HCT116 (cell line): ENCODE measurements around the gene ARCN1. TPM values are rescaled to one million over a fixed set of nuclear protein-coding genes. Genes with fewer than 3 reads are reported as not detected.

Source experiments
- ATAC-seq: fragments of 200-7000 bp; cut with Tn5 transposase; 2 replicates; pipeline ENCODE4 v1.9.1; 2020; ENCODE audit warnings: mild to moderate bottlenecking, moderate library complexity
- BruUV-seq: library from RNA; stranded (reverse); fragments of 400-500 nt; replicated peaks from 2 replicates; lab custom pipeline; 2021; lab: Mats Ljungman, UMichigan
- CTCF ChIA-PET: fragments of 300-600 bp; sonication (Branson Sonifier 250); formaldehyde crosslinking; loops from one replicate; lab custom pipeline; 2021; ENCODE audit warnings: antibody characterized with exemption; lab: Charles Lee
- POLR2A ChIA-PET: fragments of 300-600, 350-600 bp; sonication (Branson Sonifier 250); formaldehyde crosslinking; loops from one replicate; lab custom pipeline; 2021; ENCODE audit warnings: antibody characterized with exemption; lab: Charles Lee
- RAD21 ChIA-PET, 2 experiments: fragments of 300-600 bp; sonication (Branson Sonifier 250); formaldehyde crosslinking; loops; one replicate each; lab custom pipeline; 2023; ENCODE audit warnings: low total read pairs in 2 of 2; ENCODE audit not compliant: uncharacterized antibody in 2 of 2, unreplicated experiment in 2 of 2, low non-redundant PET in 1 of 2; lab: Charles Lee
- DNase-seq: peaks from one replicate; pipeline ENCODE4 v3.0.0-alpha.2; 2010; ENCODE audit warnings: low read depth, low spot score
- H2AFZ ChIP-seq: fragments of 200-600 bp; shearing (Covaris generic), sonication (generic); 2 replicates; pipeline ENCODE4 v1.6.1; 2017; ENCODE audit warnings: low read depth, mixed run types, mixed read lengths, antibody characterized with exemption, low read length; ENCODE audit not compliant: poor library complexity, severe bottlenecking
- H3K27ac ChIP-seq: 2 replicates; pipeline ENCODE4 v1.5.1; 2012; ENCODE audit warnings: low read depth, low read length
- H3K27me3 ChIP-seq: fragments of 200-600 bp; sonication (generic); 2 replicates; pipeline ENCODE4 v1.6.1; 2016; ENCODE audit warnings: mixed run types, low read length, mixed read lengths; ENCODE audit not compliant: insufficient read depth
- H3K36me3 ChIP-seq, 2 experiments: fragments of 200-500 bp in 1 of 2; fragments of 200-600 bp in 1 of 2; sonication (Bioruptor generic) in 1 of 2; sonication (generic) in 1 of 2; 2 replicates each; pipeline versions ENCODE4 v1.5.1 to v1.6.1; 2014 to 2016; ENCODE audit warnings: low read length in 2 of 2, inconsistent platforms in 1 of 2, mixed read lengths in 1 of 2, mixed run types in 1 of 2; ENCODE audit not compliant: insufficient read depth in 2 of 2, control insufficient read depth in 1 of 2
- H3K4me1 ChIP-seq, 2 experiments: fragments of 200-600 bp in 1 of 2; sonication (generic) in 1 of 2; 2 replicates each; pipeline versions ENCODE4 v1.5.1 to v1.6.1; 2012 to 2017; ENCODE audit warnings: low read length in 2 of 2, inconsistent platforms in 1 of 2, mild to moderate bottlenecking in 1 of 2, mixed read lengths in 1 of 2, mixed run types in 1 of 2, moderate library complexity in 1 of 2; ENCODE audit not compliant: insufficient read depth in 2 of 2, control insufficient read depth in 1 of 2
- H3K4me2 ChIP-seq: fragments of 200-600 bp; sonication (generic); 2 replicates; pipeline ENCODE4 v1.6.1; 2017; ENCODE audit warnings: mixed run types, low read length, mixed read lengths
- H3K4me3 ChIP-seq, 2 experiments: fragments of 200-600 bp in 1 of 2; sonication (generic) in 1 of 2; replicated peaks in 1 of 2; 2 replicates each; pipeline ENCODE4 v1.5.1; 2011 to 2016; ENCODE audit warnings: low read length in 2 of 2, control low read depth in 1 of 2, low read depth in 1 of 2, mild to moderate bottlenecking in 1 of 2, mixed read lengths in 1 of 2, mixed run types in 1 of 2
- H3K79me2 ChIP-seq: fragments of 200-600 bp; sonication (generic); 2 replicates; pipeline ENCODE4 v1.6.1; 2017; ENCODE audit warnings: mild to moderate bottlenecking, mixed run types, low read length, moderate library complexity, mixed read lengths; ENCODE audit not compliant: insufficient read depth
- H3K9ac ChIP-seq: fragments of 200-600 bp; sonication (generic); 2 replicates; pipeline ENCODE4 v1.6.1; 2016; ENCODE audit warnings: low read length, mixed read lengths
- H3K9me2 ChIP-seq: fragments of 200-600 bp; sonication (generic), shearing (Covaris generic); 2 replicates; pipeline ENCODE4 v1.6.1; 2017; ENCODE audit warnings: mixed run types, mild to moderate bottlenecking, moderate library complexity; ENCODE audit not compliant: insufficient read depth
- H3K9me3 ChIP-seq, 2 experiments: fragments of 200-500 bp in 1 of 2; fragments of 200-600 bp in 1 of 2; sonication (Bioruptor generic) in 1 of 2; sonication (generic) in 1 of 2; 2 replicates each; pipeline ENCODE4 v1.6.1; 2014 to 2017; ENCODE audit warnings: low read length in 2 of 2, mixed read lengths in 2 of 2, inconsistent platforms in 1 of 2, low read depth in 1 of 2, mild to moderate bottlenecking in 1 of 2, mixed run types in 1 of 2, moderate library complexity in 1 of 2; ENCODE audit not compliant: control insufficient read depth in 1 of 2, insufficient read depth in 1 of 2
- H4K20me1 ChIP-seq: fragments of 200-600 bp; sonication (generic), shearing (Covaris generic); 2 replicates; pipeline ENCODE4 v1.6.1; 2017; ENCODE audit warnings: mixed run types, mild to moderate bottlenecking, moderate library complexity; ENCODE audit not compliant: insufficient read depth
- CBX3 ChIP-seq: IDR thresholded peaks from 2 replicates; pipeline ENCODE4 v1.6.1; 2012; ENCODE audit warnings: low read depth
- CEBPB ChIP-seq: IDR thresholded peaks from 2 replicates; pipeline ENCODE4 v1.6.1; 2012; ENCODE audit warnings: low read depth
- EGR1 ChIP-seq: IDR thresholded peaks from 2 replicates; pipeline ENCODE4 v1.6.1; 2012; ENCODE audit warnings: low read depth
- EZH2 ChIP-seq: fragments of 200-600 bp; sonication (generic); IDR thresholded peaks from 2 replicates; pipeline ENCODE4 v1.6.1; 2017; ENCODE audit warnings: antibody characterized with exemption, mixed run types
- EZH2phosphoT487 ChIP-seq: fragments of 200-600 bp; IDR thresholded peaks from 2 replicates; pipeline ENCODE4 v1.6.1; 2018; ENCODE audit warnings: antibody characterized with exemption, borderline replicate concordance
- FOSL1 ChIP-seq: IDR thresholded peaks from 2 replicates; pipeline ENCODE4 v1.6.1; 2012; ENCODE audit warnings: low read depth
- JUND ChIP-seq: IDR thresholded peaks from 2 replicates; pipeline ENCODE4 v1.6.1; 2012
- POLR2A ChIP-seq: IDR thresholded peaks from 2 replicates; pipeline ENCODE4 v1.7.0; 2011; ENCODE audit warnings: borderline replicate concordance; ENCODE audit not compliant: insufficient read depth, insufficient read length; ENCODE audit errors: extremely low read depth
- SIN3A ChIP-seq: IDR thresholded peaks from 2 replicates; pipeline ENCODE4 v1.6.1; 2012; ENCODE audit warnings: low read depth
- SP1 ChIP-seq: IDR thresholded peaks from 2 replicates; pipeline ENCODE4 v1.6.1; 2012; ENCODE audit warnings: low read depth
- TCF7L2 ChIP-seq: IDR thresholded peaks from 2 replicates; pipeline ENCODE4 v1.7.0; 2011; ENCODE audit warnings: borderline replicate concordance, inconsistent platforms; ENCODE audit not compliant: insufficient read depth, insufficient read length; ENCODE audit errors: extremely low read depth
- YY1 ChIP-seq: IDR thresholded peaks from 2 replicates; pipeline ENCODE4 v1.6.1; 2011; ENCODE audit warnings: low read length, low read depth, moderate library complexity, mild to moderate bottlenecking; ENCODE audit not compliant: insufficient replicate concordance; ENCODE audit errors: extremely low read depth
- ZFX ChIP-seq: fragments of 450-650 bp; IDR thresholded peaks from 2 replicates; pipeline ENCODE4 v1.6.1; 2017
- ZNF274 ChIP-seq: fragments of 200-500 bp; sonication (Bioruptor generic); IDR thresholded peaks from 2 replicates; pipeline ENCODE4 v1.6.1; 2014; ENCODE audit warnings: mild to moderate bottlenecking, low read depth, low read length, inconsistent platforms
- intact Hi-C: fragments of 100-400 bp; cut with micrococcal nuclease; formaldehyde crosslinking; loops from 2 replicates; pipeline ENCODE4 v1.10.0; 2022
- total RNA-seq: library from RNA; stranded (reverse); gene quantifications from one replicate; pipeline ENCODE4 v1.2.1, GENCODE V29; 2021; ENCODE audit not compliant: unreplicated experiment
- TF ChIP-seq, protein P1 (sequence below): IDR thresholded peaks from 2 replicates; pipeline ENCODE4 v1.6.1; 2012
- TF ChIP-seq, protein P2 (sequence below): IDR thresholded peaks from 2 replicates; pipeline ENCODE4 v1.6.1; 2012; ENCODE audit warnings: low read depth
- TF ChIP-seq, protein P3 (sequence below): IDR thresholded peaks from 2 replicates; pipeline ENCODE4 v1.6.1; 2011; ENCODE audit warnings: mild to moderate bottlenecking, low read length, moderate library complexity; ENCODE audit not compliant: insufficient replicate concordance; ENCODE audit errors: extremely low read depth
- TF ChIP-seq, protein P4 (sequence below), 3 experiments: fragments of 200-600 bp in 1 of 3; sonication (generic) in 1 of 3; IDR thresholded peaks in 2 of 3; conservative IDR thresholded peaks in 1 of 3; 2 replicates each; pipeline ENCODE4 v1.5.1; 2012 to 2017; ENCODE audit warnings: low read depth in 2 of 3, low read length in 2 of 3, antibody characterized with exemption in 1 of 3, borderline replicate concordance in 1 of 3, control low read depth in 1 of 3, mild to moderate bottlenecking in 1 of 3, mixed read lengths in 1 of 3, mixed run types in 1 of 3, moderate library complexity in 1 of 3; ENCODE audit not compliant: insufficient read depth in 1 of 3

Gene ARCN1
- total RNA-seq, 1 experiment from 2014 or later, result 147 TPM

DNA sequence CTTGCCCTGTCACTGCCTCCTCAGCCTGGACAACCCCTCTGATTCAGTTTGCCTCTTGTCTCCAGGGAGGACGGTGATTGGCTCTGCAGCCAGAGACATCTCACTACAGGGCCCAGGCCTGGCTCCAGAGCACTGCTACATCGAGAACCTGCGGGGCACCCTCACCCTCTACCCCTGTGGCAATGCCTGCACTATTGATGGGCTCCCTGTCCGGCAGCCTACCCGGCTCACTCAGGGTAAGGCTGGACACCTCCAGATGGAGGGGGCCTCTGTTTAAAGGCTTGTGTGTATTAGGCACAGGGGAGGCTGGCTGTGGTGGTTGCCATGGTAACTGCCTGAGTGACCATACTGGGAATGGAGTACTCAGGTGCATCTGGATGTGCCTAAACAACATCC is 43.8 kb downstream of the ARCN1 start:
- intact Hi-C loops, result no loop called here
- no peak for DNase-seq
- POLR2A ChIA-PET, result no interaction called here

More for the DNA sequence above, 43.8 kb downstream of the ARCN1 start:
- Histone ChIP-seq H3K9me2 (no peaks in the 10 kb centered on the region), H3K27ac (no peak overlapping the region), H3K36me3 (no peaks in the 10 kb centered on the region), H4K20me1 (no peaks in the 10 kb centered on the region), H3K4me1 (peaks cover 25 to 42% of the 10 kb centered on the region in 2 experiments), H3K9me3 (no peaks in the 10 kb centered on the region), H2AFZ (no peak overlapping the region), H3K79me2 (no peaks in the 10 kb centered on the region), H3K4me3 (no peak overlapping the region), H3K9ac (no peak overlapping the region), H3K27me3 (no peaks in the 10 kb centered on the region), H3K4me2 (no peak overlapping the region)
- TF ChIP-seq SIN3A, result no peak
- TF ChIP-seq YY1, result no peak
- TF ChIP-seq FOSL1, result no peak
- TF ChIP-seq EZH2phosphoT487, result no peak
- no peak for TF ChIP-seq TCF7L2
- TF ChIP-seq, protein P1, sequence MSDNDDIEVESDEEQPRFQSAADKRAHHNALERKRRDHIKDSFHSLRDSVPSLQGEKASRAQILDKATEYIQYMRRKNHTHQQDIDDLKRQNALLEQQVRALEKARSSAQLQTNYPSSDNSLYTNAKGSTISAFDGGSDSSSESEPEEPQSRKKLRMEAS, result no peak
- no peak for TF ChIP-seq ZFX
- no peak for TF ChIP-seq EZH2
- TF ChIP-seq ZNF274, result no peak
- no peak for TF ChIP-seq EGR1
- TF ChIP-seq CBX3, result no peak
- no peak for TF ChIP-seq POLR2A
- no peak for TF ChIP-seq JUND
- no peak for TF ChIP-seq CEBPB
- TF ChIP-seq, protein P2, sequence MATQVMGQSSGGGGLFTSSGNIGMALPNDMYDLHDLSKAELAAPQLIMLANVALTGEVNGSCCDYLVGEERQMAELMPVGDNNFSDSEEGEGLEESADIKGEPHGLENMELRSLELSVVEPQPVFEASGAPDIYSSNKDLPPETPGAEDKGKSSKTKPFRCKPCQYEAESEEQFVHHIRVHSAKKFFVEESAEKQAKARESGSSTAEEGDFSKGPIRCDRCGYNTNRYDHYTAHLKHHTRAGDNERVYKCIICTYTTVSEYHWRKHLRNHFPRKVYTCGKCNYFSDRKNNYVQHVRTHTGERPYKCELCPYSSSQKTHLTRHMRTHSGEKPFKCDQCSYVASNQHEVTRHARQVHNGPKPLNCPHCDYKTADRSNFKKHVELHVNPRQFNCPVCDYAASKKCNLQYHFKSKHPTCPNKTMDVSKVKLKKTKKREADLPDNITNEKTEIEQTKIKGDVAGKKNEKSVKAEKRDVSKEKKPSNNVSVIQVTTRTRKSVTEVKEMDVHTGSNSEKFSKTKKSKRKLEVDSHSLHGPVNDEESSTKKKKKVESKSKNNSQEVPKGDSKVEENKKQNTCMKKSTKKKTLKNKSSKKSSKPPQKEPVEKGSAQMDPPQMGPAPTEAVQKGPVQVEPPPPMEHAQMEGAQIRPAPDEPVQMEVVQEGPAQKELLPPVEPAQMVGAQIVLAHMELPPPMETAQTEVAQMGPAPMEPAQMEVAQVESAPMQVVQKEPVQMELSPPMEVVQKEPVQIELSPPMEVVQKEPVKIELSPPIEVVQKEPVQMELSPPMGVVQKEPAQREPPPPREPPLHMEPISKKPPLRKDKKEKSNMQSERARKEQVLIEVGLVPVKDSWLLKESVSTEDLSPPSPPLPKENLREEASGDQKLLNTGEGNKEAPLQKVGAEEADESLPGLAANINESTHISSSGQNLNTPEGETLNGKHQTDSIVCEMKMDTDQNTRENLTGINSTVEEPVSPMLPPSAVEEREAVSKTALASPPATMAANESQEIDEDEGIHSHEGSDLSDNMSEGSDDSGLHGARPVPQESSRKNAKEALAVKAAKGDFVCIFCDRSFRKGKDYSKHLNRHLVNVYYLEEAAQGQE, result no peak
- no peak for TF ChIP-seq SP1
- TF ChIP-seq, protein P3, sequence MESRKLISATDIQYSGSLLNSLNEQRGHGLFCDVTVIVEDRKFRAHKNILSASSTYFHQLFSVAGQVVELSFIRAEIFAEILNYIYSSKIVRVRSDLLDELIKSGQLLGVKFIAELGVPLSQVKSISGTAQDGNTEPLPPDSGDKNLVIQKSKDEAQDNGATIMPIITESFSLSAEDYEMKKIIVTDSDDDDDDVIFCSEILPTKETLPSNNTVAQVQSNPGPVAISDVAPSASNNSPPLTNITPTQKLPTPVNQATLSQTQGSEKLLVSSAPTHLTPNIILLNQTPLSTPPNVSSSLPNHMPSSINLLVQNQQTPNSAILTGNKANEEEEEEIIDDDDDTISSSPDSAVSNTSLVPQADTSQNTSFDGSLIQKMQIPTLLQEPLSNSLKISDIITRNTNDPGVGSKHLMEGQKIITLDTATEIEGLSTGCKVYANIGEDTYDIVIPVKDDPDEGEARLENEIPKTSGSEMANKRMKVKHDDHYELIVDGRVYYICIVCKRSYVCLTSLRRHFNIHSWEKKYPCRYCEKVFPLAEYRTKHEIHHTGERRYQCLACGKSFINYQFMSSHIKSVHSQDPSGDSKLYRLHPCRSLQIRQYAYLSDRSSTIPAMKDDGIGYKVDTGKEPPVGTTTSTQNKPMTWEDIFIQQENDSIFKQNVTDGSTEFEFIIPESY, result no peak
- TF ChIP-seq, protein P4, sequence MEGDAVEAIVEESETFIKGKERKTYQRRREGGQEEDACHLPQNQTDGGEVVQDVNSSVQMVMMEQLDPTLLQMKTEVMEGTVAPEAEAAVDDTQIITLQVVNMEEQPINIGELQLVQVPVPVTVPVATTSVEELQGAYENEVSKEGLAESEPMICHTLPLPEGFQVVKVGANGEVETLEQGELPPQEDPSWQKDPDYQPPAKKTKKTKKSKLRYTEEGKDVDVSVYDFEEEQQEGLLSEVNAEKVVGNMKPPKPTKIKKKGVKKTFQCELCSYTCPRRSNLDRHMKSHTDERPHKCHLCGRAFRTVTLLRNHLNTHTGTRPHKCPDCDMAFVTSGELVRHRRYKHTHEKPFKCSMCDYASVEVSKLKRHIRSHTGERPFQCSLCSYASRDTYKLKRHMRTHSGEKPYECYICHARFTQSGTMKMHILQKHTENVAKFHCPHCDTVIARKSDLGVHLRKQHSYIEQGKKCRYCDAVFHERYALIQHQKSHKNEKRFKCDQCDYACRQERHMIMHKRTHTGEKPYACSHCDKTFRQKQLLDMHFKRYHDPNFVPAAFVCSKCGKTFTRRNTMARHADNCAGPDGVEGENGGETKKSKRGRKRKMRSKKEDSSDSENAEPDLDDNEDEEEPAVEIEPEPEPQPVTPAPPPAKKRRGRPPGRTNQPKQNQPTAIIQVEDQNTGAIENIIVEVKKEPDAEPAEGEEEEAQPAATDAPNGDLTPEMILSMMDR (IDR thresholded peaks at IDR 0.05 in 2 of 3, conservative IDR thresholded peaks at IDR 0.05 in 1 of 3; ENCODE audit: borderline replicate concordance in 1 of 3, insufficient read depth in 1 of 3, low read depth in 2 of 3, low read length in 2 of 3), result no peak
- ATAC-seq, result no peak
- ChIA-PET RAD21 (no interaction called here), CTCF (no interaction called here)
- BruUV-seq, result no TSS peak
